Aorta (tissue), 5 donors: ENCODE measurements around the gene DYNAP. TPM values are rescaled to one million over a fixed set of nuclear protein-coding genes. Genes with fewer than 3 reads are reported as not detected.

Experiments
- ATAC-seq: fragments of 200-7000 bp; cut with Tn5 transposase; one replicate; pipeline ENCODE4 v1.9.1; 2022; ENCODE audit warnings: moderate library complexity; ENCODE audit not compliant: low FRiP score
- DNase-seq, 2 donors: peaks; one replicate each; pipeline ENCODE4 v3.0.0-alpha.2; 2020
- H3K27ac ChIP-seq, 2 donors: one replicate each; pipeline ENCODE4 v1.5.1; 2013; ENCODE audit warnings: low read length in 2 of 2, mild to moderate bottlenecking in 2 of 2, moderate library complexity in 2 of 2, control low read depth in 1 of 2, inconsistent platforms in 1 of 2, low read depth in 1 of 2
- H3K27me3 ChIP-seq, 2 donors: one replicate each; pipeline ENCODE4 v1.6.1; 2013; ENCODE audit warnings: control low read depth in 1 of 2, low read length in 1 of 2, mild to moderate bottlenecking in 1 of 2, moderate library complexity in 1 of 2; ENCODE audit not compliant: insufficient read depth in 2 of 2, control insufficient read depth in 1 of 2
- H3K36me3 ChIP-seq, 2 donors: one replicate each; pipeline ENCODE4 v1.6.1; 2013; ENCODE audit warnings: control low read depth in 1 of 2, low read length in 1 of 2, mild to moderate bottlenecking in 1 of 2; ENCODE audit not compliant: insufficient read depth in 2 of 2, control insufficient read depth in 1 of 2
- H3K4me1 ChIP-seq, 2 donors: one replicate each; pipeline ENCODE4 v1.6.1; 2013; ENCODE audit warnings: low read length in 2 of 2, control low read depth in 1 of 2, mild to moderate bottlenecking in 1 of 2, moderate library complexity in 1 of 2; ENCODE audit not compliant: insufficient read depth in 2 of 2, control insufficient read depth in 1 of 2
- H3K4me3 ChIP-seq, 2 donors: one replicate each; pipeline ENCODE4 v1.5.1; 2013; ENCODE audit warnings: low read length in 2 of 2, control low read depth in 1 of 2, mild to moderate bottlenecking in 1 of 2
- H3K9me3 ChIP-seq: one replicate; pipeline ENCODE4 v1.6.1; 2013; ENCODE audit warnings: mild to moderate bottlenecking, low read length; ENCODE audit not compliant: control insufficient read depth
- WGBS, 2 donors: extraction: QIAGEN DNeasy Blood & Tissue Kit; methylation state at CpG; one replicate each; pipeline ENCODE4 v1.1.7; 2013; 5-methylcytosine and 5-hydroxymethylcytosine counted together
- intact Hi-C, 2 donors: fragments of 100-400 bp; cut with DNase I; formaldehyde crosslinking; loops; one replicate each; pipeline versions ENCODE4 v1.14.2 to v1.15.0; 2022
- long read RNA-seq, 2 donors: library from polyadenylated mRNA; unstranded; transcript quantifications; one replicate each; pipeline ENCODE4 v2.0.0, GENCODE V29; 2020 to 2021
- polyA plus RNA-seq, 2 donors: library from polyadenylated mRNA; stranded (reverse); fragments of 200-250 nt; gene quantifications; one replicate each; pipeline ENCODE4 v1.2.3, GENCODE V29; 2013
- total RNA-seq, 2 donors: library from RNA; stranded (reverse); fragmentation: NEBNext Ultra II Directional; extraction: Animal tissue kit (Norgen Biotek cat#: 25700); gene quantifications; one replicate each; pipeline ENCODE4 v1.2.1, GENCODE V29; 2021
- donor health status: healthy with polysubstance abuse.
- donor health status: Bipolar disorder and iron deficiency.
- donor health status: DM: no; HTN: no; CAD: no.
- donor health status: DM: no; HTN: no; CAD: no.
- donor health status: DM: yes; HTN: yes; CAD: no.

DYNAP gene, protein sequence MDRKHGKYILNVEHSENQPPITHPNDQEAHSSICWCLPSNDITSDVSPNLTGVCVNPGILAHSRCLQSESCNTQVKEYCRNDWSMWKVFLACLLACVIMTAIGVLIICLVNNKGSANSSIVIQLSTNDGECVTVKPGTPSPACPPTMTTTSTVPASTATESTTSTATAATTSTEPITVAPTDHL
- total RNA-seq (not detected), polyA plus RNA-seq (not detected)
- long read RNA-seq, donor 1: 0 reads
- long read RNA-seq, donor 2: 0 reads

DNA sequence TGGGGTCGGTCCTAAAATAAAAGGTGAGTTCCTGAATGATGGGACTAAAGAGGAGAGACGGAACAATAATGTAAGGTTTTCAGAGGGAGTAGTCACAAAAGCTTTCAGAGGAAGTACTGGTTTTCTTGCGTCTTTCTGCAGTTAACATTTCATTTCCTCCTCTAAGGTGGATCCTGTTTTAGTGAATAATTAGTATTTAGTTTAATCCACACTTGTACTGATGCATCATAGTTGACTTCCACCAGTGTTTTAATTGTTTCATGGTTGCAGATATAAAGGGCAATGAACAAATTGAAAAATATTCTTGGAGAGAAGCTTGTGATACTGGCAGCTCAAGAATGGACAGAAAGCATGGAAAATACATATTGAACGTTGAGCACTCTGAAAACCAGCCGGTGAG lies at the start of gene DYNAP:
Gene DYNAP (plus strand): TSS at position 301 of the 400 bp plus-strand sequence. CDS start 38 bp downstream, at position 339.
- ATAC-seq (no peak), DNase-seq (no peak)
- 79 to 86% methylated on average over 5 of the region's 5 CpGs for WGBS, 2 donors
- Histone ChIP-seq H3K9me3 (no peaks in the 10 kb centered on the region), H3K27ac (no peak within 1 kb of the TSS), H3K36me3 (no peaks in the 10 kb centered on the region), H3K4me1 (no peaks in the 10 kb centered on the region), H3K27me3 (no peaks in the 10 kb centered on the region), H3K4me3 (no peak within 1 kb of the TSS)
- intact Hi-C loops: no loop called here

DNA sequence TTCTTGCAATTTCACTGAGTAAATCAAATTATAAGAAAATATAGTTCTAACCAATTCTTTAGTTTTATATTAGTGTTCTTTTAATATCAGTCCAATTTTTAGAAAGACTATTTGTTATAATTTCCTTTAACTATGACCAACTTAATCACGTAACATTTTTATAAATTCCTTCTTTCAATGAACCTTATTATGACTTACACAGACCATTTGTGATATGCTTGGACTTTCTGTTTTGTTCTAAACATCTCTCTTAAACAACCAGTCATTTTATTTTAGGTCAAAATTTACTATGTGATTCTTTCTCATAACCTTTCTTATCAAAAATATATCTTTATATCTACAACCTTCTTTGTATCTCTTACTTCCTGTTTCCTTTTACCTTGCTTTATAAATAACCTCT lies 39.5 kb upstream of the DYNAP start:
- Histone ChIP-seq H3K27me3 (no peaks in the 10 kb centered on the region), H3K4me3 (no peak overlapping the region), H3K9me3 (no peaks in the 10 kb centered on the region), H3K27ac (no peak overlapping the region), H3K4me1 (no peaks in the 10 kb centered on the region), H3K36me3 (no peaks in the 10 kb centered on the region)
- intact Hi-C loops: no loop called here
- no peak for ATAC-seq
- 94 to 97% methylated on average over 1 of the region's 1 CpG for WGBS, 2 donors
- no peak for DNase-seq

DNA sequence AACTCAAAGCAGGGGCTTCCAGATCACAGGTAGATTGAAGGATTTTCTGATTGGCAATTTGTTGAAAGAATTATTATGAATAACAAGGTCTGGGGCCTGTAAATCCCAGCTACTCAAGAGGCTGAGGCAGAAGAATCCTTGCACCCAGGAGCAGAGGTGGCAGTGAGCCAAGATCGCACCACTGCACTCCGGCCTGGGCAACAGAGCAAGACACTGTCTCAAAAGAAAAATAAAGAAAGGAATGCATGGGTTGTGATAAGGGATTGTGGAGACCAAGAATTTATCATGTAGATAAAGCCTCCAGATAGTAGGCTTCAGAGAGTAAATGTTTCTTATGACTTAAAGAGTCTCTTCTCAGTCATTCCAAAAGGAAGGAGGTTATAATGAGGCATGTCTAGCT lies 35.8 kb upstream of the DYNAP start:
- Histone ChIP-seq H3K9me3 (peaks cover 2% of the 10 kb centered on the region), H3K36me3 (no peaks in the 10 kb centered on the region), H3K4me1 (no peaks in the 10 kb centered on the region), H3K4me3 (no peak overlapping the region), H3K27ac (no peak overlapping the region), H3K27me3 (no peaks in the 10 kb centered on the region)
- intact Hi-C loops: no loop called here
- no peak for DNase-seq
- ATAC-seq: no peak
- 28 to 29% methylated on average over 2 of the region's 2 CpGs for WGBS, 2 donors

DNA sequence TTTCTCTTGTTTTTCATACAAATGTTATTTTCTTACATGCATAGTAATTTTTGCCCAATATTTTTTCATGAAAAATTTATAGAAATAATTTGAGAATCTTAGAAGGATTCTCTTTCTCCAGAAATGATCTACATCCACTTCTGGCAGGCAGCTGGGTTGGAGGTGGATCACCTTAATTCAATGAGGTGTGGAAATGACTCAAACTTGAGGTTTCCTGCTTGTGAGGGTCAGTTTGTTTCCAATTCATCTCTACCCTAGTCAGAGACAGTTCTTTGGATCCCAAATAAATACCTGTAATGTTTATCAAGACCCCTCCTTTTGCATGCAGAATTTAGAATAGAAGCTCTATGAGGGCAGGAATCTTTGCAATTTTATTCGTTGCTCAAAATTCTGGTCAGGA lies 35.0 kb upstream of the DYNAP start:
- WGBS, 2 donors: 71 to 72% methylated on average over 1 of the region's 1 CpG
- Histone ChIP-seq H3K4me3 (no peak overlapping the region), H3K27me3 (no peaks in the 10 kb centered on the region), H3K4me1 (no peaks in the 10 kb centered on the region), H3K36me3 (no peaks in the 10 kb centered on the region), H3K27ac (no peak overlapping the region), H3K9me3 (peaks cover 2% of the 10 kb centered on the region)
- ATAC-seq: no peak
- DNase-seq: no peak
- intact Hi-C loops: no loop called here

DNA sequence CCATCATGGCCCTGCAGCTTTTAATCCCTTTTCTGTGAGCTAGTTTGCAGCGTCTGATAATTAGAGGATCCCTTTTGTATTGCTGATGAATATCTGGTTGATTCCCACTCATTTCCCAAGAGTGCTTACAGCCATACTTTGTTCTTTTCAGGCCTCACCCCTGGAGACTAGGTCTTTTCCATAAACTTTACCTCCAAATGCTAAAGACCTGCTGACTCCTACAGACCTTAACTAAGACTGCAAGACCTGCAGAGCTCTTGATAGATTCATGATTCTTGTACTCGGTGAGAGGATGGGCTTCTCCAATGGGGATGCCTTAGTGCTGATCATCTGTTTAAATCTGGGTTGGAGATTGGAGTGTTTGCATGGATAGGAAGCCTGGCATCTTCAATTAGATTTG lies 33.1 kb upstream of the DYNAP start:
- intact Hi-C loops: no loop called here

DNA sequence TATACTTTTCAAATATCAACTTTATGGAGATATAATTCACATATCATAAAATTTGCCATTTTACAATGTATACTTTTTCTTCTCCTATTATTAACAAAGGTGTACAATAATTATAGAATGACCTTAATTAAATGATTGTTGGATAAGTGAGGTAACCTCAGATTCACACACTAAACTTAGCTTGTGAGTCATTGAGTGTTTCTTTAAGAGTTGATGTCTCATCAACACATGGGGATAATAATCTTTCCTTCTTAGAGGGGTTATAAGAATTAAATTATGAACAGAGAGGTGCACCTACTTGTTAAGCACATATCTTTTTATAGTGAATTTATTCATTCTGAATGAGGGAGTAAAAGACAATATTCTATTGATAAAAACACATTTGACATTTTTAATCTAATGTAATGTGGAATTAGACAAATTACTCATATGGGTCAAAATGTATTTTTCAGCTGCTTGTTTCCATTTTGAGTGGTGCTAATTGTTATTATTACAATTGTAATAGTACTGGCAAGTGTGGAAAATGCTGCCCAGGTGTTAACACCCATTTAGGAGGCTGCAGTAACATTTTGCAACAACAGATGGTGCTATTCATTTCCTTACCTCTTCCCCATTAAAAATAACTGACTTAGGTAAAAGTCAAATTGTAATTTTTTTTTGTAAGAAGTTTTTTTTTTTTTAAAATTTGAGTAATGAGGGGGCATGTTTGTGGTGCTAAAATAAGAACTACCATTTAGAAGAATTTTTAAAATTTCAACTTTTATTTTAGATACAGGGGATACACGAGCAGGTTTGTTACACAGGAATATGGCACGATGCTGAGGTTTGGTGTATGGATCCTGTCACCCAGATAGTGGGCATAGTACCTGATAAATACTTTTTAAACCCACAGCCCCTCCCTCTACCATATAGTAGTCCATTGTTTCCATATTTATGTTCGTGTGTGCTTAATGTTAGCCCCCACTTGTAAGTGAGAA lies 32.1 kb upstream of the DYNAP start:
- Histone ChIP-seq H3K36me3 (no peaks in the 10 kb centered on the region), H3K4me3 (no peak overlapping the region), H3K27ac (no peak overlapping the region), H3K9me3 (peaks cover 2% of the 10 kb centered on the region), H3K27me3 (no peaks in the 10 kb centered on the region), H3K4me1 (no peaks in the 10 kb centered on the region)
- DNase-seq (no peak), ATAC-seq (no peak)
- WGBS, 2 donors: 83 to 86% methylated on average over 3 of the region's 3 CpGs
- intact Hi-C loops: no loop called here

More for the DNA sequence above, 33.1 kb upstream of the DYNAP start:
- Histone ChIP-seq H3K4me3 (no peak overlapping the region), H3K4me1 (no peaks in the 10 kb centered on the region), H3K27ac (no peak overlapping the region), H3K27me3 (no peaks in the 10 kb centered on the region), H3K9me3 (peaks cover 2% of the 10 kb centered on the region), H3K36me3 (no peaks in the 10 kb centered on the region)
- no peak for DNase-seq
- no peak for ATAC-seq
- WGBS, 2 donors: 68 to 70% methylated on average over 2 of the region's 2 CpGs

DNA sequence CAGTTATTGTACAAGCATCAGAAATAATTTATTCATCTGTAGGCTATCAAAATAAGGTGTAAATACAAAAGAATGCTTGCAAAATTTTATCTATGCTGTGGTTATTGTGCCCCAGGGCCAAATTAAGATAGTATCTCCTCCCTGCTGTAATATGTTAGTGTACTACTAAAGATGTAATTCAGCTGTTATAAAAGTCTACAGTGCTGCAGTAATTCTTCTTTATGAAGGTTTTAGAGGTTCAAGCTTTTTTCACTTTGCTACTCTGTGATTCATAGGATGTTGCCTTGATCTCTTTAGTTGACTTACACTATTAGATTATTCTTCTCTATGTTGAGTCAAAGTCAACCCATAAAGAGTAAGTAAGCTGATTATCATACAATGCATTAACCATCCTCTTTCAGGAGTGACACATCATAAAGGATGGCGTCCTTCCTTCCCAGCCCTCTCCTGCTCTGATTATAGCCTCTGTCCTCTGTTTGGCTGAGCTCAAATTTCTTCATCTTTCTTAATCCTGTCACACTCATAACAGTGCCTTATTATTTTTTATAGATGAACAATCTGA lies 29.3 kb upstream of the DYNAP start:
- Histone ChIP-seq H3K27me3 (no peaks in the 10 kb centered on the region), H3K4me1 (no peaks in the 10 kb centered on the region), H3K36me3 (no peaks in the 10 kb centered on the region), H3K9me3 (peaks cover 2% of the 10 kb centered on the region), H3K4me3 (no peak overlapping the region), H3K27ac (no peak overlapping the region)
- WGBS, 2 donors: 50 to 73% methylated on average over 1 of the region's 1 CpG
- DNase-seq (no peak), ATAC-seq (no peak)
- intact Hi-C loops: no loop called here

DNA sequence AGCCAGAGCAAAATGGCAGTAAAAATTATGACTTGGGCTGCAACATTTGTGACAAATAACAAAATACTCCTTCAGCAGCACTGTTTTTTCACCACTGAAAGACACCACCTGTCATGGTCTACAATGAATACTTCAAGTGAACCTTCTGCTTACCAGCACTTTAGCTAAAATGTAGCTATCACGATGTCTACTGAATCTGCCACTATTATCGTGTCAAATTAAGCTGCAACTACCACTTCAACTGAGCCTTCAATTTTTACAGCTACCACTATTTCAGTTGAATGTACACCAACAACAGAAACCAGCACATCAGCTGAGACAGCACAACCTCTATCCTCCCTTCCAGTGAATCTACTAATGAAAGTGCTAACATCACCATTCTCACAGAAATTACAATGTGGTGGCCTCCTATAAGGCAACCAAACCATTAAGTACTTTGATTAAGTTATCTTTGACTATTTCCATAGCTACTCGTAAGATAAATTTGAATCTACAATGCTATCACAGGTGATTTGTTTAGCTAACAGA lies 10.8 kb upstream of the DYNAP start:
- Histone ChIP-seq H3K4me3 (no peak overlapping the region), H3K27me3 (no peaks in the 10 kb centered on the region), H3K9me3 (no peaks in the 10 kb centered on the region), H3K27ac (no peak overlapping the region), H3K4me1 (no peaks in the 10 kb centered on the region), H3K36me3 (no peaks in the 10 kb centered on the region)
- intact Hi-C loops: no loop called here
- no peak for DNase-seq
- no peak for ATAC-seq
- WGBS, 2 donors: 84 to 88% methylated on average over 3 of the region's 3 CpGs
